ENCODE results near the gene ARMH4.

ARMH4 gene

DNA sequence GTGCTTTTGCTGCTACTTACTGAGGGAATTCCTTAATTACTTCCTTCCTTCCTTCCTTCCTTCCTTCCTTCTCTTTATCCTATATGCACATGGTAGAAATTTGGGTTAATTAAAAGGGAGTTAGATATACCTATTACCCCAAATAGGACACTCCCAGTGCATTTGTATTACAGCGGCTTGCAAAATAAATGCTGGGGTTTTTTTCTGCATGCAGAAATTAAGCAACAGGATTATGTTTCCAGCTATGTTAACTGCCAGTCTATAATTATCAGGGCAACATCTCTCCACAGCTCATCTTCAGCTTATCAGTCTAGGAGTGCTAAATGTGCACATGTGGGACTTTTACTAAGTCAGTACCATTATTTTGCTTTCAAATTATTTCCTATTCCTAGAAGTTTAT, 153.2 kb downstream of the ARMH4 start:
- Histone ChIP-seq H3K79me2 (ENCODE audit: low read length) (no peaks in the 10 kb centered on the region), H3F3A (ENCODE audit: insufficient read depth, low read length) (no peaks in the 10 kb centered on the region), H3K36me3 (replicated peaks; ENCODE audit: insufficient read depth, low read length) (no peaks in the 10 kb centered on the region), H3K4me3 (ENCODE audit: low read length) (no peak overlapping the region), H3K27me3 (replicated peaks; ENCODE audit: insufficient read depth, low read length) (no peaks in the 10 kb centered on the region), H3K9me2 (replicated peaks; ENCODE audit: insufficient read depth, low read length) (no peaks in the 10 kb centered on the region), H3K9me3 (replicated peaks; ENCODE audit: insufficient read depth, low read length) (no peaks in the 10 kb centered on the region), H3K4me2 (ENCODE audit: low read depth, low read length) (no peak overlapping the region), H4K20me1 (ENCODE audit: insufficient read depth, low read length) (no peaks in the 10 kb centered on the region), H2AFZ (ENCODE audit: low read length) (no peak overlapping the region), H3K27ac (ENCODE audit: low read length) (no peak overlapping the region), H3K9ac (ENCODE audit: low read length) (no peak overlapping the region), H3K4me1 (ENCODE audit: low read length) (no peaks in the 10 kb centered on the region)
- no peak for TF ChIP-seq EZH2phosphoT487 (IDR thresholded peaks at IDR 0.05; ENCODE audit: low read length)
- TF ChIP-seq EZH2 (optimal IDR thresholded peaks at IDR 0.05; ENCODE audit: low read depth, low read length) = no peak
- TF ChIP-seq, protein P1, sequence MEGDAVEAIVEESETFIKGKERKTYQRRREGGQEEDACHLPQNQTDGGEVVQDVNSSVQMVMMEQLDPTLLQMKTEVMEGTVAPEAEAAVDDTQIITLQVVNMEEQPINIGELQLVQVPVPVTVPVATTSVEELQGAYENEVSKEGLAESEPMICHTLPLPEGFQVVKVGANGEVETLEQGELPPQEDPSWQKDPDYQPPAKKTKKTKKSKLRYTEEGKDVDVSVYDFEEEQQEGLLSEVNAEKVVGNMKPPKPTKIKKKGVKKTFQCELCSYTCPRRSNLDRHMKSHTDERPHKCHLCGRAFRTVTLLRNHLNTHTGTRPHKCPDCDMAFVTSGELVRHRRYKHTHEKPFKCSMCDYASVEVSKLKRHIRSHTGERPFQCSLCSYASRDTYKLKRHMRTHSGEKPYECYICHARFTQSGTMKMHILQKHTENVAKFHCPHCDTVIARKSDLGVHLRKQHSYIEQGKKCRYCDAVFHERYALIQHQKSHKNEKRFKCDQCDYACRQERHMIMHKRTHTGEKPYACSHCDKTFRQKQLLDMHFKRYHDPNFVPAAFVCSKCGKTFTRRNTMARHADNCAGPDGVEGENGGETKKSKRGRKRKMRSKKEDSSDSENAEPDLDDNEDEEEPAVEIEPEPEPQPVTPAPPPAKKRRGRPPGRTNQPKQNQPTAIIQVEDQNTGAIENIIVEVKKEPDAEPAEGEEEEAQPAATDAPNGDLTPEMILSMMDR (IDR thresholded peaks at IDR 0.05; ENCODE audit: low read length) = no peak
- no peak for DNase-seq

DNA sequence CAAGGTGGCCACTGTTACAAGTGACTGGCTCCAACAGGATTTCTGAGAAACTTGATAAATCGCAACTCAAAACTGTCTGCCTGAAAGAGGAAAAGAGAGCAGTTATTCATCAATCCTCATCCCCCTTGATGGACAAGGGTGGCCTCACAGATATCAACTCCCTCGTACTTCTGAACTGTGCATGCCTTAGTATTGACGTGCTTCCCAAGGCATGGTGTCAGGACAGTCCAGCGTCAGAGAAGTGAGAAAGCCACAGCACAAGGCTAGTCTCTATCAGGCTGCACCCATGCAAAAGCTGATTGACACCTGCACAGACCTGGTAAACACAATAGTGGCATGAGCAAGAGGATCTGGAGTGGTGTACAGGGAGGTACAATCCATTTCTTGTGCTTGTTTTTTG, 160.7 kb downstream of the ARMH4 start:
- no peaks in the 10 kb centered on the region for H4K20me1 ChIP-seq (ENCODE audit: insufficient read depth, low read length)
- no peaks in the 10 kb centered on the region for H3K9me3 ChIP-seq (replicated peaks; ENCODE audit: insufficient read depth, low read length)
- DNase-seq = no peak
- H3K27ac ChIP-seq (ENCODE audit: low read length) = no peak overlapping the region
- no peaks in the 10 kb centered on the region for H3K36me3 ChIP-seq (replicated peaks; ENCODE audit: insufficient read depth, low read length)
- no peaks in the 10 kb centered on the region for H3F3A ChIP-seq (ENCODE audit: insufficient read depth, low read length)
- H3K4me2 ChIP-seq (ENCODE audit: low read depth, low read length) = no peak overlapping the region
- H2AFZ ChIP-seq (ENCODE audit: low read length) = no peak overlapping the region
- H3K27me3 ChIP-seq (replicated peaks; ENCODE audit: insufficient read depth, low read length) = no peaks in the 10 kb centered on the region
- H3K9ac ChIP-seq (ENCODE audit: low read length) = no peak overlapping the region
- H3K4me1 ChIP-seq (ENCODE audit: low read length) = no peaks in the 10 kb centered on the region
- no peaks in the 10 kb centered on the region for H3K9me2 ChIP-seq (replicated peaks; ENCODE audit: insufficient read depth, low read length)
- H3K4me3 ChIP-seq (ENCODE audit: low read length) = no peak overlapping the region
- no peaks in the 10 kb centered on the region for H3K79me2 ChIP-seq (ENCODE audit: low read length)
- TF ChIP-seq EZH2phosphoT487 (IDR thresholded peaks at IDR 0.05; ENCODE audit: low read length) = no peak
- TF ChIP-seq, protein P1 (IDR thresholded peaks at IDR 0.05; ENCODE audit: low read length) = no peak
- no peak for TF ChIP-seq EZH2 (optimal IDR thresholded peaks at IDR 0.05; ENCODE audit: low read depth, low read length)

DNA sequence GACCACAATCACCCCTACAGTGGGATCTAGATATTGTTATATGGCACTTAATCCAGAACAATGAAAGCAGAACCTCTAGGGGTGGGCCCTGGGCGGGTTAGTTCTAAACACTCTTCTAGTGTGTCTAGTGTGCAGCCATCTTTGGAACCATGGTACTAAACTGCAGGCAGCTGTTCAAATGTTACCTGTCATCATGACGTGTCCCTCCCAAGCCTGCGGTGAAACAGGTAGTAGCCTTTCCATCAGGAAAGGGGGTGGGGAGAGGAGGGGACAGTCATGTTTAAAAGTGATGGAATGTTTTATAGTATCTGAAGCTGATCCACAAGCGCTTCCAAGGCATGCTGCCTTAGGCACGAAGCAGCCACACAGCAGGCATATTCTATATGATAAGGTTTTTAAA, 163.6 kb downstream of the ARMH4 start:
- Histone ChIP-seq H3K4me3 (ENCODE audit: low read length) (no peak overlapping the region), H3K27ac (ENCODE audit: low read length) (no peak overlapping the region), H3K4me2 (ENCODE audit: low read depth, low read length) (no peak overlapping the region), H2AFZ (ENCODE audit: low read length) (no peak overlapping the region), H3K9ac (ENCODE audit: low read length) (no peak overlapping the region), H3K9me3 (replicated peaks; ENCODE audit: insufficient read depth, low read length) (no peaks in the 10 kb centered on the region), H3K4me1 (ENCODE audit: low read length) (no peaks in the 10 kb centered on the region), H3K79me2 (ENCODE audit: low read length) (no peaks in the 10 kb centered on the region), H3K36me3 (replicated peaks; ENCODE audit: insufficient read depth, low read length) (no peaks in the 10 kb centered on the region), H3F3A (ENCODE audit: insufficient read depth, low read length) (no peaks in the 10 kb centered on the region), H4K20me1 (ENCODE audit: insufficient read depth, low read length) (no peaks in the 10 kb centered on the region), H3K27me3 (replicated peaks; ENCODE audit: insufficient read depth, low read length) (no peaks in the 10 kb centered on the region), H3K9me2 (replicated peaks; ENCODE audit: insufficient read depth, low read length) (no peaks in the 10 kb centered on the region)
- DNase-seq = no peak
- TF ChIP-seq EZH2phosphoT487 (IDR thresholded peaks at IDR 0.05; ENCODE audit: low read length) (no peak), EZH2 (optimal IDR thresholded peaks at IDR 0.05; ENCODE audit: low read depth, low read length) (no peak)
- TF ChIP-seq, protein P1 (IDR thresholded peaks at IDR 0.05; ENCODE audit: low read length) = no peak

All from MM.1S (cell line).